Activated naive CD4-positive, alpha-beta T cell treated with anti-CD3 and anti-CD28 coated beads, Interleukin-2, amount 50 U/mL, for 72 hours (primary cell): ENCODE data around the gene FTO. TPM values are rescaled to one million over a fixed set of nuclear protein-coding genes. Genes with fewer than 3 reads are reported as not detected.
A peak's percentile ranks its signal among the peaks of the same experiment; 100 is the strongest.
"Not testable (repeated sequence)": the region's sequence is repeated elsewhere in the genome, so short reads cannot be mapped to it uniquely, and the experiment has no call there.

Source experiments
- ATAC-seq, 2 donors: fragments of 150-1000 bp; cut with Tn5 transposase; 2 replicates each; pipeline ENCODE4 v1.10.0; 2021; ENCODE audit warnings: mild to moderate bottlenecking in 2 of 2, moderate library complexity in 2 of 2
- DNase-seq, 2 donors: peaks; one replicate each; pipeline ENCODE4 v3.0.0; 2021 to 2022; ENCODE audit warnings: low spot score in 2 of 2
- H3K27ac Mint-ChIP-seq, 2 donors: one replicate each; pipeline ENCODE4 v1.8.0; 2022; ENCODE audit warnings: mild to moderate bottlenecking in 2 of 2, mixed read lengths in 2 of 2
- H3K36me3 Mint-ChIP-seq, 2 donors: one replicate each; pipeline ENCODE4 v1.8.0; 2022; ENCODE audit warnings: mixed read lengths in 2 of 2
- H3K9me3 Mint-ChIP-seq, 2 donors: one replicate each; pipeline ENCODE4 v1.8.0; 2022; ENCODE audit warnings: mixed read lengths in 2 of 2
- total RNA-seq, 2 donors: library from RNA; stranded (reverse); gene quantifications; one replicate each; pipeline ENCODE4 v1.2.3, GENCODE V29; 2022

FTO gene
- total RNA-seq, 2 donors from 2014 or later: 57.5 to 63.1 TPM

DNA sequence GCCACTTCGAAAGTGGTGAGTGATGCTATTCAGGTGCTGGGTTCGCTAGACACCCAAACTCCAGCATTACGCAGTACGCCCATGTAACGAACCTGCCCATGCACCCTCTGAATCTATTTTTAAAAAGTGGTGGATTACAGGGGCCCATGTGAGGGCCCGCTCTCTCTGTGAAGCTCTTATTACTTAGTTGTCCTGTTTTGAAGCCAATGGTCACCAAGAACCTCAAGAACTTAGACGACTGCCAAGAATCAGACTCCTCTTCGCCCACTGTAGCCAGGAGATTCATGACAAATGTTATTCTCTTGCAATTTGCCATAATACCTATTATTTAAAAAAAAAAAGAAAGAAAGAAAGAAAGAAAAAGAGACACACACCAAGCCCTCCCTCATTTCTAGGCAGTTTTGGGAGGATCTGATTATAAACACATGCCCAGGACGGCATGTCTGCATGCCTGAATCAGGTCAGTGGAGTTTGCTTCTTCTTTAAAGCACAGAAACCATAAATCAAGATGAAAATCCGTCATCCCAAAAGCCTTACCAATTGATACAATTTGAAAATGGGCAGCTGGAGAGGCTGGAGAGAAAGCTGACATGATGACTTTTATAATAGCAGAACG is 474.0 kb downstream of the FTO start:
- H3K36me3 Mint-ChIP-seq: no peaks in the 10 kb centered on the region
- ATAC-seq (no peak), DNase-seq (no peak)
- no peak overlapping the region for H3K27ac Mint-ChIP-seq
- no peaks in the 10 kb centered on the region for H3K9me3 Mint-ChIP-seq

GRCh38 chr16:54178478-54178976 is 474.6 kb downstream of the FTO start:
- no peak for DNase-seq
- Mint-ChIP-seq H3K27ac (no peak overlapping the region), H3K36me3 (no peaks in the 10 kb centered on the region), H3K9me3 (no peaks in the 10 kb centered on the region)
- no peak for ATAC-seq

DNA sequence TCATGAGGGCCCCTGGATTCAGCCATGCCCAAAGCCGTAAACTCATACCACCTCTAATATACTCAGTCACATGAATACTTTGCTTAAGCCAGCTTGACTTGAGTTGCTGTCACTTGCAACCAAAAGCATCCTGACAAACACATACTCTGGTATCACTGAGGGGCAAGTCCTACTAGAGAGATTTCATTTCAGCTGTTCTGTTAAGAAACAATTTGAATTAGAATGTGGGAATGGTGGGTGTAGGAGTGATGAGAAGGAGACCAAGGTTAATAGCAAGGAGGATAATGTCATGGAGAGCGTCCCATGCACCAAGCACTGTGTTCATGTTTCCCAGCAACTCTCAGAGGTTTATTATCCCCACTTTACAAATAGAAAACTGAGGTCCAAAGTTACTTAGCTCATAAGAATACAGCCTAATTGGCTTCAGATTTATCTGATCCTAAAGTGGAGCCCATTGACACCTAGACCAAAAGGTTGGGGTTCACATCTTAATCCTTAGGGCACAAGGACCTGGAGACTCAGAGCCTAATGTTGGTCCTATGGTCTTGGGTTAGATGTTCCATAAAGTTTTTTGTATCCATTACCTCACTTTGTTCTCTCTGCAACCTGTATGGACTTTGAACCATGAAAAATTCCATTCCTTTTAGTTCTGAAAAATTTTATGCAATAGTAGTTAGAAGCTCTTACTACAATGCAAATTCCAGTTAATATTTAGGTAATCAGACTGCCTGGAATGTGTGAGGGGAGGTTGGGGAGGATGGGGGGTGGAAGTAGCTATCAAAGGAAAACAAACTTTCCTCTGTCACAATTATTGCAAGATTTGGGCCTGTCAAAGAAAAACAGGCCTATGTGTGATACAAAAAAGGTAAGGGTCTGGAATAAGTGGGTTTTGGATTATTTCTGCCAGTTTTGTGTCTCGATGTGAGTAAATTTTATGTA is 476.7 kb downstream of the FTO start:
- DNase-seq: no peak

GRCh38 chr16:54181683-54182329 is 477.9 kb downstream of the FTO start:
- H3K36me3 Mint-ChIP-seq, H3K27ac Mint-ChIP-seq, H3K9me3 Mint-ChIP-seq, ATAC-seq, DNase-seq: not testable (repeated sequence)

More for the DNA sequence above, 476.7 kb downstream of the FTO start:
- H3K9me3 Mint-ChIP-seq: no peaks in the 10 kb centered on the region
- H3K36me3 Mint-ChIP-seq: no peaks in the 10 kb centered on the region
- H3K27ac Mint-ChIP-seq: no peak overlapping the region
- no peak for ATAC-seq

GRCh38 chr16:54185045-54185444 is 481.1 kb downstream of the FTO start:
- Mint-ChIP-seq H3K36me3 (no peaks in the 10 kb centered on the region), H3K9me3 (no peaks in the 10 kb centered on the region), H3K27ac (no peak overlapping the region)
- no peak for DNase-seq
- ATAC-seq: no peak

GRCh38 chr16:54191163-54191562 is 487.2 kb downstream of the FTO start:
- DNase-seq (no peak), ATAC-seq (no peak)
- Mint-ChIP-seq H3K9me3 (peaks cover 9 to 10% of the 10 kb centered on the region in 2 donors), H3K36me3 (peaks cover 0 to 4% of the 10 kb centered on the region in 2 donors), H3K27ac (no peak overlapping the region)

- DNase-seq: no peak
- H3K9me3 Mint-ChIP-seq: peaks cover 9 to 10% of the 10 kb centered on the region in 2 donors
- peaks cover 0 to 4% of the 10 kb centered on the region in 2 donors for H3K36me3 Mint-ChIP-seq
- no peak overlapping the region for H3K27ac Mint-ChIP-seq
- ATAC-seq: no peak
These were observed 487.6 kb downstream of the FTO start for GRCh38 chr16:54191592-54191991.

DNA sequence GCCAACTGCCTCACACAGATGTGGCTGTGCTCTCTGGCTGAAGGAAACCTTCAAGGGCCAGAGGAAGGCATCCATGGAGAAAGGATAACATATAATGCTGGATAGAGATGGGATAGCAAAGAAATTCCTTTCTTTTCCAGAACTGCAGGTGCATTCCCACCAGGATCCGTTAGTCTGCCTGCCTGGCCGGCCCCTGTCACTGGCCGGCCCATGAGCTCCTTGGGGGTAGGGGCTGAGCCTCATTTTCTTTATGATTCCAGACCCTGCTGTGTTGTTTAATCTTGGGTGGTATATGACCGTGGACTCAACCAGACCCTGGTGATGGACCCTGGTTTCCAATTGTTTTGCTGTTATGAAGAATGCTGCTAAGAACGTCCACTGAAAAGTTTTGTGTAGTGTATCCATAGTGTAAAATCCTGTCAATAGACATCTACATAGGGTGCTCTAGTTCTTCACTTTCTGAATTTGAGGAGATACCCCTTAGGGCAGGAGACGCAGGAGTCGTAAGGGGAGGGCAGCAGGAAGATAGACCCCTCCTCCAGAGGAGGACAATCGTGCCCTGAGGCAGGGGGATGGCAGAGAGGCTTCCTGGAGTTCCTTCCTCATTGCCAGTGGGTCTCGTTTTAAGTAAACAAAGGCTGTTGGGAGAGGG is 489.2 kb downstream of the FTO start:
- no peak for DNase-seq
- H3K9me3 Mint-ChIP-seq: peaks cover 9 to 12% of the 10 kb centered on the region in 2 donors
- ATAC-seq: peak in 1 of 2 donors; percentile 20

DNA sequence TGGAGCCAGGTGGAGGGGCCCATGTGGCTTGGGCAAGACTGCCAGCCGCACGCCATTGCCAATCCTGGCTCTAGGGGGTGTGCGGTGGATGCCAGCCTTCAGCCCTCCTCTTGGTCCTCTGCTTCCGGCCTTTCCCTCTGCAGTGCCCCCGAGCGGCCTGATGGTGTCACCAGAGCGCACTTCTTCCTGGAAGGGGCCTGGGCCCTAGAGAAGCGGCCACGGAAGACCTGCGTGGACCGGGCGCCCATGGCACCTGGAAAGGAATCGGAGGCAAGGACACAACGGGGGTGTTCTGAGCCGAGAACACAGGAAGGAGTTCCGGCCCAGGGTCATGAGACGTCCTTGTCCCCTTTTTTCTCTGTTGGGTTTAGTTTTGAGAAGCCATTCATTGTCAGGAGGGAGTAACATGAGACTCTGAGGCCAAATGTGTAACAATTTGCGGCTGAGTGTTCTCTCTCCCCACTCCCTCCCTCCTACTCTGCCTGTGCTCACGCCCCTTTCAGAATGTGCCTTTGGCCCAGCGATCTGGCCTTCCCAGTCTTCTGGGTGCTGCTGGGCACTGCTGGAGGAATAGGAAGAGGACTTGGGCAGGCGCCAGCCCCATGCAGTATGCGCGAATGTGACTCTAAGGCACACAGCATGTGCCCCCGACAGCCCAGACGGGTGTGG is 489.8 kb downstream of the FTO start:
- Mint-ChIP-seq H3K27ac (no peak overlapping the region), H3K36me3 (peaks cover 0 to 4% of the 10 kb centered on the region in 2 donors), H3K9me3 (peaks cover 9 to 12% of the 10 kb centered on the region in 2 donors)
- ATAC-seq: peak; percentile 64 to 78
- peak in 1 of 2 donors; percentile 58 for DNase-seq

More for the DNA sequence above, 489.2 kb downstream of the FTO start:
- Mint-ChIP-seq H3K27ac (no peak overlapping the region), H3K36me3 (peaks cover 0 to 4% of the 10 kb centered on the region in 2 donors)

GRCh38 chr16:54194334-54194743 is 490.4 kb downstream of the FTO start:
- ATAC-seq: no peak
- H3K9me3 Mint-ChIP-seq: peaks cover 9 to 12% of the 10 kb centered on the region in 2 donors

DNA sequence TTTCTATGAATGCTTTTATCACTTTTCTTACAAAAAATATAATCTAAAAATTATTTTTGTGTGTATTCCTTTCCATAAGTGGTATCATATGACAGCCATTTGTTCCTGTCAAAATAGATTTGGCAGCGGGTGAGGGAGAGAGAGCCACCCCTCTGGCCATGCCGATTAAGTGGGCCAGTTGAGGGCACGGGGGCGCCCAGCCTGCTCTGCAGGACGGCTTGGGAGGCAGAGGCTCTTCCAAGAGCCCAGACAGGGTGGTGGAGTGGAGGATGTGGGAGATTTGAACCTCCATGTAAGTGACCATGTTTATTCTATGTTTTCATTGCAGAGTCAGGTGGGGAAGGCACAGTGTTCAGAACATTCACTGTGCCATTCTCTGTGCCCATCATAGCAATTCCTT is 493.8 kb downstream of the FTO start:
- peaks cover 3 to 8% of the 10 kb centered on the region in 2 donors for H3K9me3 Mint-ChIP-seq
- DNase-seq (no peak), ATAC-seq (no peak)
- no peak overlapping the region for H3K27ac Mint-ChIP-seq
- H3K36me3 Mint-ChIP-seq: peaks cover 0 to 6% of the 10 kb centered on the region in 2 donors

More at GRCh38 chr16:54194334-54194743, 490.4 kb downstream of the FTO start:
- no peak for DNase-seq
- no peak overlapping the region for H3K27ac Mint-ChIP-seq
- peaks cover 0 to 4% of the 10 kb centered on the region in 2 donors for H3K36me3 Mint-ChIP-seq

GRCh38 chr16:54199487-54200160 is 495.7 kb downstream of the FTO start:
- Mint-ChIP-seq H3K27ac (no peak overlapping the region), H3K36me3 (peaks cover 0 to 6% of the 10 kb centered on the region in 2 donors), H3K9me3 (peaks cover 4 to 6% of the 10 kb centered on the region in 2 donors)
- DNase-seq (no peak), ATAC-seq (no peak)

DNA sequence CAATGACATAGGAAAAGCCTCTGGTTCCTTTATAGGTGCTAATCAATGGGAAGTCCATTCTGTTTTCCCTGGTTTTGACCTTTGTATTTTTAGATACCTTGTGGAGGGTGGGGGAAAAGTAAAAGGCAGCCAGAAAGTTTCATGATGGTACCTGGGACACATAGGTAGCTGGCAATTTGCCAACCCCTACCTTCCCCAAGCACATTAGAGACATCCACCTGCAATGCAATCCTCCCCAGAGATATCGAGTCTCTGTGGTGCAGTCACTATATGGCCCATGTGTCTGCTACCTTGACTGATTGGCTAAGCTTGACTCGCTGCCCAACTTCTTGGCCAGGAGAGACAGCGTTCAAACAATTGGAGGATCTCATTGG is 496.2 kb downstream of the FTO start:
- Mint-ChIP-seq H3K9me3 (peaks cover 4 to 6% of the 10 kb centered on the region in 2 donors), H3K36me3 (peaks cover 0 to 6% of the 10 kb centered on the region in 2 donors), H3K27ac (no peak overlapping the region)
- DNase-seq (no peak), ATAC-seq (no peak)

GRCh38 chr16:54200720-54201119 is 496.8 kb downstream of the FTO start:
- peak overlapping the region in 1 of 2 donors; percentile 58 for H3K27ac Mint-ChIP-seq
- no peak for ATAC-seq
- peaks cover 4 to 6% of the 10 kb centered on the region in 2 donors for H3K9me3 Mint-ChIP-seq
- DNase-seq: no peak
- peaks cover 0 to 6% of the 10 kb centered on the region in 2 donors for H3K36me3 Mint-ChIP-seq

GRCh38 chr16:54201200-54201599 is 497.2 kb downstream of the FTO start:
- no peak for DNase-seq
- H3K36me3 Mint-ChIP-seq: peaks cover 0 to 6% of the 10 kb centered on the region in 2 donors
- no peak for ATAC-seq
- no peak overlapping the region for H3K27ac Mint-ChIP-seq
- peaks cover 4 to 6% of the 10 kb centered on the region in 2 donors for H3K9me3 Mint-ChIP-seq
